Osteoblast (primary cell): Measurements from ENCODE around the gene KCNG1. TPM values are rescaled to one million over a fixed set of nuclear protein-coding genes. Genes with fewer than 3 reads are reported as not detected.
A peak's percentile ranks its signal among the peaks of the same experiment; 100 is the strongest.

Source experiments
- DNase-seq: peaks from one replicate; pipeline ENCODE4 v3.0.0; 2011; ENCODE audit warnings: low spot score, mixed read lengths; ENCODE audit not compliant: insufficient read length; ENCODE audit errors: missing footprints
- H2AFZ ChIP-seq: 2 replicates; pipeline ENCODE4 v1.6.0; 2011; ENCODE audit warnings: mild to moderate bottlenecking, low read length
- H3K27ac ChIP-seq: 2 replicates; pipeline ENCODE4 v1.5.1; 2011; ENCODE audit warnings: mild to moderate bottlenecking, low read depth, low read length, moderate library complexity
- H3K27me3 ChIP-seq: 2 replicates; pipeline ENCODE4 v1.6.0; 2012; ENCODE audit warnings: mild to moderate bottlenecking, control low read depth, inconsistent platforms, low read length, moderate library complexity; ENCODE audit not compliant: insufficient read depth
- H3K36me3 ChIP-seq: 2 replicates; pipeline ENCODE4 v1.5.1; 2011; ENCODE audit warnings: mild to moderate bottlenecking, low read length, control low read depth, moderate library complexity; ENCODE audit not compliant: insufficient read depth
- H3K4me1 ChIP-seq: 2 replicates; pipeline ENCODE4 v1.5.1; 2011; ENCODE audit warnings: mild to moderate bottlenecking, low read length, control low read depth, moderate library complexity; ENCODE audit not compliant: insufficient read depth
- H3K4me2 ChIP-seq: 2 replicates; pipeline ENCODE4 v1.6.0; 2011; ENCODE audit warnings: mild to moderate bottlenecking, low read length; ENCODE audit not compliant: insufficient read depth
- H3K4me3 ChIP-seq: fragments of 200-600 bp; sonication (generic); 3 replicates; pipeline ENCODE4 v1.5.1; 2012; ENCODE audit warnings: mild to moderate bottlenecking, low read length, inconsistent platforms; ENCODE audit not compliant: insufficient read depth
- H3K79me2 ChIP-seq: 2 replicates; pipeline ENCODE4 v1.6.0; 2012; ENCODE audit warnings: mild to moderate bottlenecking, low read length, control low read depth, inconsistent platforms; ENCODE audit not compliant: insufficient read depth
- H3K9me3 ChIP-seq: 2 replicates; pipeline ENCODE4 v1.5.1; 2011; ENCODE audit warnings: low read depth, low read length, control low read depth
- H4K20me1 ChIP-seq: 2 replicates; pipeline ENCODE4 v1.6.0; 2012; ENCODE audit warnings: mild to moderate bottlenecking, low read length, control low read depth; ENCODE audit not compliant: insufficient read depth
- total RNA-seq: library from RNA; depleted of rRNA; stranded (reverse); fragments of >200 nt; gene quantifications from 2 replicates; pipeline ENCODE4 v1.2.3, GENCODE V29; 2012
- TF ChIP-seq, protein P1 (sequence below): IDR thresholded peaks from 2 replicates; pipeline ENCODE4 v1.5.1; 2011; ENCODE audit warnings: mild to moderate bottlenecking, low read depth, low read length, moderate library complexity; ENCODE audit errors: extremely low read depth

The KCNG1 gene
- total RNA-seq, 1 donor: 16.3 TPM

DNA sequence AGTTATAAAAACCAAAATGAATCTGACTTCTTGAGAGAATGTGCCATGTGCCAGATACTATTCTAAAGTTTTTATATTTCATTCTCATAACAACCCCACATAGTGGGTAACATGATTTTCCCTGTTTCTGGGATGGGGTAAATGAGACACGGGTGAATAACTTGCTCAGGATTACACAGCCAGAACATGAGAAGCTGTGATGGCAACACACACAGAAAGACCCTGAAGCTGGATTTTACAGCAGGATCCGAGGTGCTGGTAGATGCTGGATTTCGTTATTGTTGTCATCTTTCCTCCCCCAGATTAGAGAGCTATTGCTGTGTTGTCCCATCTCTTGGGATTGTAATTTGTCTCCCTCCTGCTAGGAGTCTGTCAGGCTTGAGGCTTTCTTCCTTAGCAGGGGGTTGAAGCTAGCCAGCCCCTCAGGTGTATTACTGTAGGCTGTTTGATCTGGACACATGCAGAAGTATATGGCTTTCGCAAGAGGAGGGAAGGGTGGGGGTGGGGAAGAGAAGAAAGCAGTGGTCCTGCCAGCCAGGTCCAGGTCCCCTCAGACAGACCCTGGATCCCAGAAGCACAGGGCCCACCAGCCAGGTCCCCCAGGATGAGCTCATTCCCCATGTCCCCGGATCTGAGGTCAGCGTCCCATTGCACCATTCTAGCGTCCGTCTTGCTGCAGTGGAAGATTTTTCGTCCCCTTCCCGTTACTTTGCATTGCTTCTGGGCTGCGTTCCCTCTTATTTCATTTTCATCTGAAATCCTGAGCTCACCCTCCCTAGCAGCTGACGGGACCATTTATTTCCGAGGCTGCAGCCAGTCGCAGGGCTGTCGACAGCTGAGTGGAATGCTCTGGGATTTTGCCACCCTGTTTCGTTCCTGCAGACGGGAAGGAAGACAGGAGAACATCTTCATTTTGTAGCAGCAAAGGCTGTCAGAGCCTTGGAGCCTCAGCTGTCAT is 7.3 kb upstream of the KCNG1 start:
- H3K79me2 ChIP-seq: no peaks in the 10 kb centered on the region
- no peaks in the 10 kb centered on the region for H3K9me3 ChIP-seq
- no peaks in the 10 kb centered on the region for H4K20me1 ChIP-seq
- H3K4me3 ChIP-seq: no peak overlapping the region
- H3K36me3 ChIP-seq: no peaks in the 10 kb centered on the region
- no peak overlapping the region for H3K27ac ChIP-seq
- H3K4me2 ChIP-seq: peak overlapping the region; percentile 3
- peak overlapping the region; percentile 20 for H2AFZ ChIP-seq
- DNase-seq: peak; percentile 58
- TF ChIP-seq, protein P1, sequence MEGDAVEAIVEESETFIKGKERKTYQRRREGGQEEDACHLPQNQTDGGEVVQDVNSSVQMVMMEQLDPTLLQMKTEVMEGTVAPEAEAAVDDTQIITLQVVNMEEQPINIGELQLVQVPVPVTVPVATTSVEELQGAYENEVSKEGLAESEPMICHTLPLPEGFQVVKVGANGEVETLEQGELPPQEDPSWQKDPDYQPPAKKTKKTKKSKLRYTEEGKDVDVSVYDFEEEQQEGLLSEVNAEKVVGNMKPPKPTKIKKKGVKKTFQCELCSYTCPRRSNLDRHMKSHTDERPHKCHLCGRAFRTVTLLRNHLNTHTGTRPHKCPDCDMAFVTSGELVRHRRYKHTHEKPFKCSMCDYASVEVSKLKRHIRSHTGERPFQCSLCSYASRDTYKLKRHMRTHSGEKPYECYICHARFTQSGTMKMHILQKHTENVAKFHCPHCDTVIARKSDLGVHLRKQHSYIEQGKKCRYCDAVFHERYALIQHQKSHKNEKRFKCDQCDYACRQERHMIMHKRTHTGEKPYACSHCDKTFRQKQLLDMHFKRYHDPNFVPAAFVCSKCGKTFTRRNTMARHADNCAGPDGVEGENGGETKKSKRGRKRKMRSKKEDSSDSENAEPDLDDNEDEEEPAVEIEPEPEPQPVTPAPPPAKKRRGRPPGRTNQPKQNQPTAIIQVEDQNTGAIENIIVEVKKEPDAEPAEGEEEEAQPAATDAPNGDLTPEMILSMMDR: no peak
- H3K27me3 ChIP-seq: peaks cover 37% of the 10 kb centered on the region
- peaks cover 23% of the 10 kb centered on the region for H3K4me1 ChIP-seq

DNA sequence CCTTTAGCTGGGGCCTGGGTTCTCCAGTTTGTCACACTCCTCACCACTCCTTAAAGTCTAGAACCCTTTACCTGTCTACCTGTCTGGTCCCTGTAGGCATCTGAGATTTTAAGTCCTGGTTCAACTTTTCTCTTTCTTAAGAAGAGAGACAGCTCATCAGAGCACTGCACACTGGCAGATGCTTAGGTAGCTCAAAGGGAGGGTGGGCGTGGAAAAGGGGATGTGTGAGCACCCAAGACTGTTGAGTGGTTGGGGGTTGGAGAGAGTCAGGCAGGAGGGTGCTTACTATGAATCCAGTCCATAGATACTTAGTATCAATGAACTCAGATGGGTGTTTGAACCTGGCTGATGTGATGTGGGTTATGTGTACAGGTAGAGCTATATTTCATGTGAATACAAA is 6.6 kb upstream of the KCNG1 start:
- H3K9me3 ChIP-seq: no peaks in the 10 kb centered on the region
- no peaks in the 10 kb centered on the region for H3K36me3 ChIP-seq
- H3K4me3 ChIP-seq: no peak overlapping the region
- peaks cover 16% of the 10 kb centered on the region for H3K4me1 ChIP-seq
- no peaks in the 10 kb centered on the region for H3K79me2 ChIP-seq
- no peak overlapping the region for H3K4me2 ChIP-seq
- DNase-seq: no peak
- H3K27me3 ChIP-seq: peaks cover 37% of the 10 kb centered on the region
- no peaks in the 10 kb centered on the region for H4K20me1 ChIP-seq
- no peak overlapping the region for H2AFZ ChIP-seq
- TF ChIP-seq, protein P1: no peak
- H3K27ac ChIP-seq: no peak overlapping the region

DNA sequence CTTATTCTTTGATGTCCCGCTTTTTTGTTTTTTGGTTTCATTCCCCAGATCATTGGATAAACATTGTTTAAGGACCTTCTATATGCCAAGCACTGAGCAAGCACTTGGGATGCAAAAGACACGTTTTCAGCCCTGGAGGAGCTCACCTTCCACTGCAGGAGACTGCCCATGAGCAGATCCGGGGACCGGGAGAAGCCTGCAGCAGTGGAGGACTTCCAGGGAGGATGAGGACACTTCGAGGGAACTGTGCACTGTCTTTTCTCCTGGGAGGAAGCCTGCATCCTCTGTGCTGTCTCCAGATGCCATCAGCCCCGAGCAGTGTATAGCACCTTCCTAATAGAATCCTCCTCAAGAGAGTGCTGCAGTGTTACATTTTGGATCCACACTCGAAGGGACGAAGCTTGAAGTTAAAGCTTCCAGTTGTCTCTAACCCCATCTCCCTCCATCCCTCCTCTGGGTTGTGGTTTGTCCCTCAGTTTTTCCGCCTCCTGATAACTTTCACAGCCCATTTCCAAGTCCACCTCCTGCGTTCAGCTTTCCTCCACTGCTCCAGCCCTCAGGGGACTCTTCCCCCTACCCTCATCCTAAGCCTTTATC is 5.8 kb upstream of the KCNG1 start:
- Histone ChIP-seq H4K20me1 (no peaks in the 10 kb centered on the region), H3K27ac (no peak overlapping the region), H3K4me1 (peaks cover 8% of the 10 kb centered on the region), H3K79me2 (no peaks in the 10 kb centered on the region), H3K4me3 (no peak overlapping the region), H3K4me2 (no peak overlapping the region), H3K9me3 (no peaks in the 10 kb centered on the region), H3K27me3 (peaks cover 37% of the 10 kb centered on the region), H2AFZ (no peak overlapping the region), H3K36me3 (no peaks in the 10 kb centered on the region)
- TF ChIP-seq, protein P1: no peak
- no peak for DNase-seq
